GM18867 (cell line): Measurements from ENCODE around the gene NPSR1.
"Not testable (repeated sequence)": the region's sequence is repeated elsewhere in the genome, so short reads cannot be mapped to it uniquely, and the experiment has no call there.

Source experiments
- ATAC-seq: cut with Tn5 transposase; IDR thresholded peaks from one replicate; pipeline ENCODE4 v1.9.1; 2021; ENCODE audit warnings: mild to moderate bottlenecking, moderate library complexity; ENCODE audit not compliant: unreplicated experiment

NPSR1 gene

GRCh38 chr7:34835901-34836600 lies 178.0 kb downstream of the NPSR1 start:
- no peak for ATAC-seq

DNA sequence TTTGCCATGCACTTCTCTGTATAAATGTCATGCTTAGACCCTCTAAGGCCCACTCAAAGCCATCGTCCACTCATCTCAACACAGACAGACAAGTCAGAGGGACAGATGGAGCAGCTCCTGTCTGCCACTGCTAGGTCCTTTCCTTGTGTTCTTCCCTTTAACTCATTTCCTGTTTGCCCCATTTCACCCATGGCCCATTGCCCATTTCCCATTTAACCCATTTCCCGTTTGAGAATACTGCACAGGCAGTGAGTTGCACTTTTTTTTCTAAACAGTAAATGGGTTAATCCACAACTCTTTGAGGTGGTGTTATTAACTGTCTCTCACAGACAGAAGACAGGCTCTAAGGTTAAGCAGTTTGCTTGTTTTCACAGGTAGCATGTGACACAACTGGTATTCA lies 179.3 kb downstream of the NPSR1 start:
- no peak for ATAC-seq

- ATAC-seq = no peak
These were observed 179.8 kb downstream of the NPSR1 start for GRCh38 chr7:34837801-34838201.

- no peak for ATAC-seq
These were observed 180.3 kb downstream of the NPSR1 start for GRCh38 chr7:34838329-34838728.

DNA sequence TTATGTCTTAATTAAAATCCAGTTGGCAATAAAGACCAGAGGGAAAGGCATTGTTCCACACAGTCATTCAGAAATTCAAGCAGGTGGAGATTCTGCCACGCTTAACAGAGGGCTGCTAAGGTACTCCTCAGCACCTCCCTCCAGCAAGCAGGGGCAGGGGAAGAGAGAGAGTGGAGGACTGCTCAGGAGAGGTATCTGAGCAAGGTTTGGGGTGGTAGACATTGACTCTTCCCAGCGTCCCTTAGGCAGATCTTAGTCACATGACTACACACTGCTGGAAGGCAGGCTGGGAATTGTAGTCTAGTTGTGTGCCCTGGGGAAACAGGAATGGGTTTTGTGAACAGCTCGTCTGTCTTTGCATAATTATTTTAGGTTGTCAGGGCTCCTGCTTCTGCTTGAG lies 181.6 kb downstream of the NPSR1 start:
- ATAC-seq = no peak

- ATAC-seq = no peak
These were observed 182.3 kb downstream of the NPSR1 start for GRCh38 chr7:34840176-34840785.

DNA sequence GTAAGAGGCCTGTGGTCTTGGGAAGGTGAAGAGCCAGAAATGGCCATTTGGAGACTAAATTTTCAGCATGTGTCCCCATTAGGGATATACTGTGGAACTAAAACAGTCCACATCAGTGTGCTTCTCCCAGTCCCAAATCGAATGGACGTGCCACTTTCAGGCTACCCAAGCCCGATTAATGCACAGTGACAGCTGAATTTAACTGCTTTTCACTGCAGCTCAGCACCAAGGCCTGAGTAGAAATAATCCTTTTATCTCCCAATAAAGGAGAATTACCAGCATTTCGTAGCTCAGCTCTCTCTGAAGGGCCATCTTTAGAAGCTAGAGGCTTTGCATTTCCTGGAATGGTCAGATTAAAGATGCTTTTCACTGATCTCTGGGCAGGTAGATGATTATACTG lies 183.3 kb downstream of the NPSR1 start:
- no peak for ATAC-seq

- no peak for ATAC-seq
These were observed 184.8 kb downstream of the NPSR1 start for GRCh38 chr7:34842782-34843181.

DNA sequence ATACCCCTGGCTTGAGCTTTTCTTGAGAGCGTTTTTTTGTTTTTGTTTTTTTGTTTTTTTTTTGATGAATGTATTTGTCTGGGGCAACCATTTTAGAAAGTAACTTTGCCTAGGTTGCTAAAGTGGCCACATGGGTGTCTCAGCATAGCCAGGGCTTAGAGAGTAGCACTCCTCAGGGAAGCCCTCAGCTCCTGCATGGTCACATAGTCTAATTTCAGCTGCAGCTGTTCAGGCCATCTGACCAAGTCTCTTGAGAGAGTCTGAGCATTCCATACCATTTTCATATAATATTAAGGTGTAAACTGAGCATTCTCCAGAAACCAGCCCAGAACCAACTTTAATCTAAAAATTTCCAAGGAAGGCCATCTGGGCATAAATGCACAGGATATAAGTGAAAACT lies 186.4 kb downstream of the NPSR1 start:
- no peak for ATAC-seq

GRCh38 chr7:34844936-34845665 lies 187.1 kb downstream of the NPSR1 start:
- ATAC-seq = no peak

DNA sequence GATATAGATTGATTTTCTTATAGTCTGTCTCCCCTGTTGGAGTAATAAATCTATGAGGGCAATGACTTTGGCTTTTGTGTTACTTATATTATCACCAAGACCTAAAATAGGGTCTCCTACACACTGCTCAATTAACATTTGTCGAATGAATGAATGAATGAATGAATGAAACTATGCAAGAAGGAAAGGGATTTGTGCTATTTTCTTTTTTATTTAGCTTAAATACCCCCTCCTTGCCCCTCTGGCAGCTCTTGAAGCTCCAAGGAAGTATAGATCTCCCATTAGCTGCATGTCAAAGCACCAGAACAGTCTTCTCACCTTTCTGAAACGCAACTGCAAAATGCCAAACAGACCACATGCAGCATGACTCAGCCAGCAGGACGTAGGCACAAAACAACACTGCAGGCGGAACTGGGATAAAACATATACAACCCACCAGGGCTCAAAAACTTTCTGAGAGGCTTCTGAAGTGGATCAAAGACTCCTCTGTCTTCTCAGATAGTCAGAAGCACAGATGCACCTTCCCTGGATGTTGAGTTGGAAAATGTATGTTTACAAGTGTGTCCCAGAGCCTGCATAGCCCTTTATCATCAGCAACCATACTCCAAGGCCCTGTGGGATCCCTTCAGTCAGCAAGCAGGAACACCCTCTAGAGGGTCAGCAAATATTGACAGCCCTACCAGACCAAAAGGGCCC lies 187.8 kb downstream of the NPSR1 start:
- ATAC-seq = no peak

- no peak for ATAC-seq
These were observed 189.0 kb downstream of the NPSR1 start for GRCh38 chr7:34846976-34847375.

DNA sequence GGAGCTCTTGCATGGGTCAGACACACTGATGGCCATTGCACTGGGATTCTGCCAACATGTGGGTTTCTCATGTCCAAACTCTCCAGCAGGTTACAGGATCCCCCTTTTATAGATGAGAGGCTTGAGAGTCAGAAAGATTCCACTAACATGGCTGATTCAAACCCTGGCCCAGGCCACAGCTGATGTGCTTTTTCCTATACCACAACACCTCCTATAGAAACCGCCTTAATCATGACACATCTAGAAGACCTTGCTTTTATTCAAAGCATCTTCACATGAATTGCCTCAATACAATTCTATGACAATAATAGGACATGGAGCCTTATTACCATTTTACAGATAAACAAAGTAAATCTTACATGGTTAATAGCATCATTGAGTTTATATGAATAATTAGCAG lies 190.7 kb downstream of the NPSR1 start:
- no peak for ATAC-seq

DNA sequence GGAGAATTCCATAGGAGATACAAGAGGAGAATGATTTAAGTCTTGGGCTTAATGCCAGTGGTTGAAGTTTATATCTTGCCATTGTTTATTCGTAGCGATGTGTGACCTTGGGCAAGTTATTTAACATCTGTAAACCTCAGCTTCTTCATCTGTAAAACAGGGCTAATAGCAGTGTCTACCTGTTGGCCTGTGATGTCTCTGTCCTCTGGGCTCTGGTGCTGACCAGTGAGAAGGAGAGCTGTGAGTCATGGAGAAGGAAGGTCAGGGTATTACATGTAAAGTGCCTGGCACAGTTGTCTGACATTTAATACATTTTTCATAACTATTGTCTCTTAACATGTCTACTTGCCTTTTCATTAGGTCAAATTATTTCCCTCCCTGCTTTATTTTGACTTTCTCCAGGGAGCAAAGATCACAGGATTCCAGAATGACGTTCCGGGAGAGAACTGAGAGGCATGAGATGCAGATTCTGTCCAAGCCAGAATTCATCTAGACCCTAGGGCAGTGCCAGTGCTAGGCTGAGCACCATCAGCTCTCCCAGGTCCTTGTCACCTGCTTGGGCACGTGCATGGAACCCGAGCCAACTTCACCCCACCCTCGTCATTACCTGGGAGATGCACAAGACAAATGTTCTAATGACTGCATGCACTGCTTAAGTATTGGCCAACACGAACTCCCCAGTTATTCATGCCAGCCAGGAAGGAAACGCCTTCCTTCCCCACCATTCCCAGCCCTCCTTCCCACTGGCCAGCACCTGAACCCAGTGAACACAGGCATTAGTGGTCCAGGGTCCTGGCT lies 191.3 kb downstream of the NPSR1 start:
- ATAC-seq = no peak

DNA sequence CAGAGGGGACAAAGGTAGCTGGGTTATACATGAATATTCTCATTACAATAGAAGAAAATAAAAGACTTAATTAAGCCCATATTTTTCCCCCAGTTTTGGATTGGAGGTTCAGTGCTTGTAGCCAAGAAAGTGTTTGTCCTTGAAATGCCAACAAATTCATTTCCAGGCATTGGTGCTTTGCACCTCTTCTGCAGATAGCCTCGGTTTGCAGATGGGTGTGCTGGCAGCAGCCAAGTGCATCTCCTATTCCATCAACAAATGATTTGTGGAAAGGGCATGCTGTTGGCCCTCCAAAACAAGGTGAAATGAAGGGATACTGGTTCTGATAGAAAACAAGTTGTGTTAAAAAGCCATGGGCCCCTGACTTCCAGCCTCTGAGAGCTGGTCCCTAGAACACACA lies 192.0 kb downstream of the NPSR1 start:
- no peak for ATAC-seq

DNA sequence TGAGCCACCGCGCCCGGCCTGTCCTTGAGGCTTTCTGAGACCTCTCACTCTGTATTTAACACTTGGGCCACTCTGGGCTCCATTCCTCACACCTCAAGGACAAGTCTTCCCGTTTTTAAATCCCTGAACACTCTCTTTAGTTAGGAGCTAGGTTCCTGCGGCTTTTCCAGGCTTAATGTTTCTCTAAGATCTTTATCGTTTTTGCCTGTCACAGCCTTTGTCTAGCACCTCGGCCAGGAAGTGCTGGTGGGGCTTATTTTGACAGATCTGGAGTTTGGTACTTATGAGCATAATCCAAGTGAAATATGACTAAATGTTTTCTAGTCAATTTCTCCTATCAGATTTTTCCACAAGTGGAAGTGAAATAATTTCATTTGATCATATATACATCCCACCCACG lies 192.7 kb downstream of the NPSR1 start:
- ATAC-seq = no peak

GRCh38 chr7:34851431-34851830 lies 193.4 kb downstream of the NPSR1 start:
- no peak for ATAC-seq

DNA sequence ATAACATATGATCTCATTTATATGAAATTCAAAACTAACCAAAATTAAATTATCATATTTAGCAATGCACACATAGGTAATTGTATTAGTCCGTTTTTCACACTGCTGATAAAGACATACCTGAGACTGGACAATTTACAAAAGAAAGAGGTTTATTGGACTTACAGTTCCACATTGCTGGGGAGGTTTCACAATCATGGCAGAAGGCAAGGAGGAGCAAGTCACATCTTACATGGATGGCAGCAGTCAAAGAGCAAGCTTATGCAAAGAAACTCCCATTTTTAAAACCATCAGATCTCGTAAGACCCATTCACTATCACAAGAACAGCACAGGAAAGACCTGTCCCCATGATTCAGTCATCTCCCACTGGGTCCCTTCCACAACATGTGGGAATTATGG lies 200.4 kb downstream of the NPSR1 start:
- not testable (repeated sequence) for ATAC-seq

DNA sequence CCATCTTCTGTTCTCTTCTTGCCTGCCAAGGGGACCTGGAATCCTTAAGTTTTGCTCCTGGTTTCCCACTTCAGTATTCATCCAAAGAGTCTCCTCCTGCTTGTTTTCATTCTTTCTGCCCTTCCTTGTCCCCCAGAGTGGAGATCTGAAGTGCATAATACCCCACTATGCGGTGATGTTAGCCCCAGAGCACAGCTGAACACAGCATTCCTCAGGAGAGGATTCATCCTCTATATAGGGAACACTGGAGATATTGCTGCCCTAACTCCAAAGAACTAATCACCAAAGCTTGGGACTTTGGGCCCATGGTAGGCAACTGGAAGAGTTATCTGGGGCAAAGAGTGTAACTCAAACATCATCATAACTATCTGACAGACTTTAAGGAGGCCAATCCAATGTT lies 201.3 kb downstream of the NPSR1 start:
- ATAC-seq = not testable (repeated sequence)

DNA sequence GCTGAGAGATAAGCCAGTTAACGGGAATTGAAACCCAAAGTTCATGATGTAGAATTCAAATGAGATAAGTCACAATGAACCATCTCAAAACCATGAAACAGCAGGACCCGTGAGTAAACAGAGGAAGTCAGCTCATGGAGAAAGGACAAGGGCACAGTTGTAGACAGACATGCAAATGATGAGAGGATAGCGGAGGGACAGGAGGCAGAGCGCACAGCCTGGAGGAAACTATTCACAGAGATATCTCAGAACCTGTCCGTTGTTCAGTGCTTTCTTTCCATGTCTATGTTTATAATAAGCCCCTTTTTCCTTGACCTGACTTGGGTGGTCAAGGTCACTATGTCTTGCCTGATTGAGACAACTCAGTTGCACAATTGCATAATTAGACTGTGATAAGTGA lies 208.2 kb downstream of the NPSR1 start:
- ATAC-seq = not testable (repeated sequence)

GRCh38 chr7:34867341-34867740 lies 209.3 kb downstream of the NPSR1 start:
- not testable (repeated sequence) for ATAC-seq
